ENCODE data around the gene NID1. TPM values are rescaled to one million over a fixed set of nuclear protein-coding genes. Genes with fewer than 3 reads are reported as not detected.

Gene NID1
- total RNA-seq, 2 experiments from 2014 or later: not detected

DNA sequence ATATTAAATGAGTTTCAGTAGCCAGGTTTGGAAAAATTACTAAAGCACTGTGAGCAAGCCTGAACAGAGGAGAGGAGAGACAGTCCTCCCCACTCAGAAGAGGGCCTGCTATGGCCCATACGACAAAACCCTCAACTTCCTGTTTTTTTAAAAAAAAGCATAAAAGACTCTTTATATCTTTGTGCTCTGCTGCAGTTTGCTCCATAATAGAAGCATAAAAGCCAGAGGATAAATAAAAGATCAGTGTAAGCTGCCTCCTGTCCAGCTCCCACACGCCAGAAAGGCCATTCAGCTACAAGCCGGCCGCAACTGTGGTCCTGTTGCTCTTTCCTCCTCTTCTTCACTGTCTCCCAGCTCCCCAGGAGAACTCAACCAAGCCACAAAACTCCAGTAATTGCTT lies 37.8 kb downstream of the NID1 start:
- H2AFZ ChIP-seq (ENCODE audit: low read length): no peak overlapping the region
- H3K4me3 ChIP-seq (ENCODE audit: low read depth, low read length, poor library complexity, severe bottlenecking): no peak overlapping the region
- no peak for DNase-seq (ENCODE audit: low spot score)
- CTCF ChIA-PET (ENCODE audit: unreplicated experiment): no interaction called here
- TF ChIP-seq EZH2phosphoT487 (IDR thresholded peaks at IDR 0.05; ENCODE audit: borderline replicate concordance, low read depth, low read length): no peak
- TF ChIP-seq, protein P1, sequence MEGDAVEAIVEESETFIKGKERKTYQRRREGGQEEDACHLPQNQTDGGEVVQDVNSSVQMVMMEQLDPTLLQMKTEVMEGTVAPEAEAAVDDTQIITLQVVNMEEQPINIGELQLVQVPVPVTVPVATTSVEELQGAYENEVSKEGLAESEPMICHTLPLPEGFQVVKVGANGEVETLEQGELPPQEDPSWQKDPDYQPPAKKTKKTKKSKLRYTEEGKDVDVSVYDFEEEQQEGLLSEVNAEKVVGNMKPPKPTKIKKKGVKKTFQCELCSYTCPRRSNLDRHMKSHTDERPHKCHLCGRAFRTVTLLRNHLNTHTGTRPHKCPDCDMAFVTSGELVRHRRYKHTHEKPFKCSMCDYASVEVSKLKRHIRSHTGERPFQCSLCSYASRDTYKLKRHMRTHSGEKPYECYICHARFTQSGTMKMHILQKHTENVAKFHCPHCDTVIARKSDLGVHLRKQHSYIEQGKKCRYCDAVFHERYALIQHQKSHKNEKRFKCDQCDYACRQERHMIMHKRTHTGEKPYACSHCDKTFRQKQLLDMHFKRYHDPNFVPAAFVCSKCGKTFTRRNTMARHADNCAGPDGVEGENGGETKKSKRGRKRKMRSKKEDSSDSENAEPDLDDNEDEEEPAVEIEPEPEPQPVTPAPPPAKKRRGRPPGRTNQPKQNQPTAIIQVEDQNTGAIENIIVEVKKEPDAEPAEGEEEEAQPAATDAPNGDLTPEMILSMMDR (conservative IDR thresholded peaks at IDR 0.05; ENCODE audit: low read length): no peak
- H3K79me2 ChIP-seq (ENCODE audit: insufficient read depth, low read depth, low read length): no peaks in the 10 kb centered on the region
- H3K36me3 ChIP-seq (ENCODE audit: insufficient read depth, low read length): no peaks in the 10 kb centered on the region
- intact Hi-C loops (cut with micrococcal nuclease; ENCODE audit: unreplicated experiment): no loop called here
- H3K4me1 ChIP-seq (ENCODE audit: insufficient read depth, low read length, poor library complexity, severe bottlenecking): no peaks in the 10 kb centered on the region
- H4K20me1 ChIP-seq (ENCODE audit: insufficient read depth, low read length): no peaks in the 10 kb centered on the region
- H3K27ac ChIP-seq (ENCODE audit: low read depth, low read length, poor library complexity, severe bottlenecking): no peak overlapping the region
- POLR2A ChIA-PET: no interaction called here
- H3K9me3 ChIP-seq (ENCODE audit: low read length): no peaks in the 10 kb centered on the region
- H3K4me2 ChIP-seq (ENCODE audit: low read length): no peak overlapping the region
- no TSS peak for BruUV-seq (replicated peaks)
- no peaks in the 10 kb centered on the region for H3K9me2 ChIP-seq (ENCODE audit: insufficient read depth, low read length)

DNA sequence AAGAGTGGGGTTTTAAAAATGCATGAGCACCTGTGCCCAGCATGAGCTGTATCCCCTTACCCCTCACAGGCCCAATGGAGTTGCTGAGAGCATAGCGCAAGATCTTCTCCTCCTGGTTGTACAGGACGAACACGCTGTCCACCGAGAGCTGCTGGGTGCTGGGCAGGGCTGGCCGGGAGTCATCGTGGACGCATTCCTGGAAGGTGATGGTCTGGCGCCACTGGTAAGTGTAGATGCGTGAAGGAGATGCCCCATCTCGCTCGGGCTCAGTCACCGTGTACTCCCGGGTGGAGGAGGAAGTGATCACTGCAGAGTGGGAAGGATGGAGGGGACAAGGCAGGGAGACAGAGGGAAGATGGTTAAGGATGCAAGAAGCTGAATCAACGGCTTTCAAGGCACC lies 39.1 kb downstream of the NID1 start:
- no peaks in the 10 kb centered on the region for H3K4me1 ChIP-seq (ENCODE audit: insufficient read depth, low read length, poor library complexity, severe bottlenecking)
- no peak overlapping the region for H3K4me2 ChIP-seq (ENCODE audit: low read length)
- H3K27ac ChIP-seq (ENCODE audit: low read depth, low read length, poor library complexity, severe bottlenecking): no peak overlapping the region
- no peaks in the 10 kb centered on the region for H3K36me3 ChIP-seq (ENCODE audit: insufficient read depth, low read length)
- ChIA-PET POLR2A (no interaction called here), CTCF (ENCODE audit: unreplicated experiment) (no interaction called here)
- no peaks in the 10 kb centered on the region for H4K20me1 ChIP-seq (ENCODE audit: insufficient read depth, low read length)
- BruUV-seq (replicated peaks): no TSS peak
- no peak overlapping the region for H3K4me3 ChIP-seq (ENCODE audit: low read depth, low read length, poor library complexity, severe bottlenecking)
- DNase-seq (ENCODE audit: low spot score): no peak
- no peaks in the 10 kb centered on the region for H3K9me3 ChIP-seq (ENCODE audit: low read length)
- no peak overlapping the region for H2AFZ ChIP-seq (ENCODE audit: low read length)
- no peaks in the 10 kb centered on the region for H3K9me2 ChIP-seq (ENCODE audit: insufficient read depth, low read length)
- TF ChIP-seq, protein P1 (conservative IDR thresholded peaks at IDR 0.05; ENCODE audit: low read length): no peak
- TF ChIP-seq EZH2phosphoT487 (IDR thresholded peaks at IDR 0.05; ENCODE audit: borderline replicate concordance, low read depth, low read length): no peak
- H3K79me2 ChIP-seq (ENCODE audit: insufficient read depth, low read depth, low read length): no peaks in the 10 kb centered on the region
- intact Hi-C loops (cut with micrococcal nuclease; ENCODE audit: unreplicated experiment): no loop called here

DNA sequence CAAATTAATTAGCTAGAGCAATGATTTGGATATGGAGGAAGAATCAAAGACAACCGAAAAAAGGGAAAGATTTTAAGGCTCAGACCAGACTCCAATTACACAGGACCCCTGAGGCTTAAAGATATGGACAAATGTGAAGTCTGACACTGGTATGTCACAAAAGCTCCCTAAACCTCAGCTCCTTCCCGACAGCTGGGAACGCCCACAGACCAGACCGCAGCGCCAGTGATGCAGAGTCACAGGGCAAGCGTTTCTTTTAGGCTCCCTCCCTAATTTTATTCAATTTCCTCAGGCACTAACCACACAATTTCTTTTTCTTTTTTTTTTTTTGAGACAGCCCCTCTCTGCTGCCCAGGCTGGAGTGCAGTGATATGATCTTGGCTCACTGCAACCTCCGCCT lies 40.2 kb downstream of the NID1 start:
- no peaks in the 10 kb centered on the region for H3K9me2 ChIP-seq (ENCODE audit: insufficient read depth, low read length)
- ChIA-PET CTCF (ENCODE audit: unreplicated experiment) (no interaction called here), POLR2A (no interaction called here)
- no peak for DNase-seq (ENCODE audit: low spot score)
- no peak overlapping the region for H3K4me2 ChIP-seq (ENCODE audit: low read length)
- no peak overlapping the region for H3K4me3 ChIP-seq (ENCODE audit: low read depth, low read length, poor library complexity, severe bottlenecking)
- BruUV-seq (replicated peaks): no TSS peak
- no peaks in the 10 kb centered on the region for H4K20me1 ChIP-seq (ENCODE audit: insufficient read depth, low read length)
- H3K4me1 ChIP-seq (ENCODE audit: insufficient read depth, low read length, poor library complexity, severe bottlenecking): no peaks in the 10 kb centered on the region
- no peaks in the 10 kb centered on the region for H3K79me2 ChIP-seq (ENCODE audit: insufficient read depth, low read depth, low read length)
- no peaks in the 10 kb centered on the region for H3K36me3 ChIP-seq (ENCODE audit: insufficient read depth, low read length)
- no peak for TF ChIP-seq EZH2phosphoT487 (IDR thresholded peaks at IDR 0.05; ENCODE audit: borderline replicate concordance, low read depth, low read length)
- TF ChIP-seq, protein P1 (conservative IDR thresholded peaks at IDR 0.05; ENCODE audit: low read length): no peak
- H2AFZ ChIP-seq (ENCODE audit: low read length): no peak overlapping the region
- no peaks in the 10 kb centered on the region for H3K9me3 ChIP-seq (ENCODE audit: low read length)
- no peak overlapping the region for H3K27ac ChIP-seq (ENCODE audit: low read depth, low read length, poor library complexity, severe bottlenecking)
- intact Hi-C loops (cut with micrococcal nuclease; ENCODE audit: unreplicated experiment): no loop called here

All from OCI-LY7 (cell line).